Inflammatory macrophage treated with lipopolysaccharide for 4 hours (primary cell): ENCODE data around the gene RPN2.

ENCODE experiments used
- DNase-seq: peaks from one replicate; pipeline ENCODE4 v3.0.0-alpha.2; 2020

Gene RPN2

GRCh38 chr20:37243937-37244571, 64.9 kb downstream of the RPN2 start:
- no peak for DNase-seq

GRCh38 chr20:37244572-37244957, 65.4 kb downstream of the RPN2 start:
- DNase-seq: no peak

GRCh38 chr20:37245216-37246150, 66.4 kb downstream of the RPN2 start:
- no peak for DNase-seq

- no peak for DNase-seq
These were observed 67.6 kb downstream of the RPN2 start for GRCh38 chr20:37246736-37247135.

GRCh38 chr20:37247547-37247946, 68.4 kb downstream of the RPN2 start:
- DNase-seq: no peak

- DNase-seq: no peak
These were observed 70.2 kb downstream of the RPN2 start for GRCh38 chr20:37249304-37249703.

GRCh38 chr20:37251825-37252477, 72.8 kb downstream of the RPN2 start:
- no peak for DNase-seq

- DNase-seq: no peak
These were observed 74.0 kb downstream of the RPN2 start for GRCh38 chr20:37253087-37253486.

- DNase-seq: no peak
These were observed 75.2 kb downstream of the RPN2 start for GRCh38 chr20:37254114-37254878.

- DNase-seq: no peak
These were observed 77.2 kb downstream of the RPN2 start for GRCh38 chr20:37256286-37256685.

GRCh38 chr20:37257530-37257929, 78.4 kb downstream of the RPN2 start:
- DNase-seq: no peak

- DNase-seq: no peak
These were observed 78.9 kb downstream of the RPN2 start for GRCh38 chr20:37257988-37258387.

GRCh38 chr20:37259031-37259430, 79.9 kb downstream of the RPN2 start:
- DNase-seq: no peak

GRCh38 chr20:37259865-37260264, 80.7 kb downstream of the RPN2 start:
- DNase-seq: no peak

- no peak for DNase-seq
These were observed 81.8 kb downstream of the RPN2 start for GRCh38 chr20:37260923-37261322.

GRCh38 chr20:37261714-37262113, 82.6 kb downstream of the RPN2 start, which contains the start of gene GHRH:
Gene GHRH (minus strand): TSS chr20:37261814. CDS start chr20:37256889, 4,925 bp downstream.
- DNase-seq: no peak

GRCh38 chr20:37262505-37262904, 83.4 kb downstream of the RPN2 start:
- DNase-seq: no peak

- no peak for DNase-seq
These were observed 84.6 kb downstream of the RPN2 start for GRCh38 chr20:37263686-37264085.

GRCh38 chr20:37265152-37265551, 86.0 kb downstream of the RPN2 start:
- DNase-seq: peak; percentile 94

GRCh38 chr20:37266940-37267666, 88.0 kb downstream of the RPN2 start:
- DNase-seq: no peak

GRCh38 chr20:37267667-37268313, 88.7 kb downstream of the RPN2 start:
- no peak for DNase-seq
